Hepatocyte (in vitro differentiated cells): Measurements from ENCODE around the gene ZCCHC13.

Source experiments
- EZH2phosphoT487 ChIP-seq: fragments of 200-600 bp; sonication (generic); IDR thresholded peaks from one replicate; pipeline ENCODE4 v1.6.1; 2018; ENCODE audit warnings: antibody characterized with exemption, mild to moderate bottlenecking, low read depth, moderate library complexity; ENCODE audit not compliant: unreplicated experiment, severe bottlenecking
- TF ChIP-seq, protein P1 (sequence below): fragments of 200-600 bp; sonication (generic); IDR thresholded peaks from 2 replicates; pipeline ENCODE4 v1.5.1; 2016; ENCODE audit warnings: antibody characterized with exemption, mild to moderate bottlenecking; ENCODE audit not compliant: poor library complexity

DNA sequence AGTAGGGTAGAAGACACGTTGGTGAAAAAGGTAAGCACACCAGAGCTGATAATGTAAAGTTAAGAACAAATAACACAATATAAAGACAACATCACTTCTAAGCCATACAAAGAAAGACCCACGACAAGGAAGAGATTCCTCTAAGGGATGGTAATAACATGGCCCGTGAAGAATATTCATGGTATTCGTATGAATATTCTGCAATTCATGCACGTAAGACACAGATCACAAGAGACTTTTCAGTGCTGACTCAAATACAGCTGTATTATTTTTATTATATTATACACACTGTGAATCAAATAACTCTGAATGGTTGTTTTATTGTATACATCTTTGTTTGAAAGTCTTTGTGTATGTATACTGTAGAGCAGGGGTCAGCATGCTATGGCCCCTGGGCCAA, 29.5 kb upstream of the ZCCHC13 start:
- TF ChIP-seq, protein P1, sequence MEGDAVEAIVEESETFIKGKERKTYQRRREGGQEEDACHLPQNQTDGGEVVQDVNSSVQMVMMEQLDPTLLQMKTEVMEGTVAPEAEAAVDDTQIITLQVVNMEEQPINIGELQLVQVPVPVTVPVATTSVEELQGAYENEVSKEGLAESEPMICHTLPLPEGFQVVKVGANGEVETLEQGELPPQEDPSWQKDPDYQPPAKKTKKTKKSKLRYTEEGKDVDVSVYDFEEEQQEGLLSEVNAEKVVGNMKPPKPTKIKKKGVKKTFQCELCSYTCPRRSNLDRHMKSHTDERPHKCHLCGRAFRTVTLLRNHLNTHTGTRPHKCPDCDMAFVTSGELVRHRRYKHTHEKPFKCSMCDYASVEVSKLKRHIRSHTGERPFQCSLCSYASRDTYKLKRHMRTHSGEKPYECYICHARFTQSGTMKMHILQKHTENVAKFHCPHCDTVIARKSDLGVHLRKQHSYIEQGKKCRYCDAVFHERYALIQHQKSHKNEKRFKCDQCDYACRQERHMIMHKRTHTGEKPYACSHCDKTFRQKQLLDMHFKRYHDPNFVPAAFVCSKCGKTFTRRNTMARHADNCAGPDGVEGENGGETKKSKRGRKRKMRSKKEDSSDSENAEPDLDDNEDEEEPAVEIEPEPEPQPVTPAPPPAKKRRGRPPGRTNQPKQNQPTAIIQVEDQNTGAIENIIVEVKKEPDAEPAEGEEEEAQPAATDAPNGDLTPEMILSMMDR: no peak
- no peak for TF ChIP-seq EZH2phosphoT487
